AG20443 (cell line): Measurements from ENCODE around the gene HCFC1R1.
"Not testable (repeated sequence)": the region's sequence is repeated elsewhere in the genome, so short reads cannot be mapped to it uniquely, and the experiment has no call there.

ENCODE experiments used
- DNase-seq: peaks from one replicate; pipeline ENCODE4 v3.0.0; 2012; ENCODE audit warnings: low spot score, mixed read lengths

The HCFC1R1 gene

GRCh38 chr16:3057181-3058138, 33.7 kb upstream of the HCFC1R1 start:
- DNase-seq: no peak

DNA sequence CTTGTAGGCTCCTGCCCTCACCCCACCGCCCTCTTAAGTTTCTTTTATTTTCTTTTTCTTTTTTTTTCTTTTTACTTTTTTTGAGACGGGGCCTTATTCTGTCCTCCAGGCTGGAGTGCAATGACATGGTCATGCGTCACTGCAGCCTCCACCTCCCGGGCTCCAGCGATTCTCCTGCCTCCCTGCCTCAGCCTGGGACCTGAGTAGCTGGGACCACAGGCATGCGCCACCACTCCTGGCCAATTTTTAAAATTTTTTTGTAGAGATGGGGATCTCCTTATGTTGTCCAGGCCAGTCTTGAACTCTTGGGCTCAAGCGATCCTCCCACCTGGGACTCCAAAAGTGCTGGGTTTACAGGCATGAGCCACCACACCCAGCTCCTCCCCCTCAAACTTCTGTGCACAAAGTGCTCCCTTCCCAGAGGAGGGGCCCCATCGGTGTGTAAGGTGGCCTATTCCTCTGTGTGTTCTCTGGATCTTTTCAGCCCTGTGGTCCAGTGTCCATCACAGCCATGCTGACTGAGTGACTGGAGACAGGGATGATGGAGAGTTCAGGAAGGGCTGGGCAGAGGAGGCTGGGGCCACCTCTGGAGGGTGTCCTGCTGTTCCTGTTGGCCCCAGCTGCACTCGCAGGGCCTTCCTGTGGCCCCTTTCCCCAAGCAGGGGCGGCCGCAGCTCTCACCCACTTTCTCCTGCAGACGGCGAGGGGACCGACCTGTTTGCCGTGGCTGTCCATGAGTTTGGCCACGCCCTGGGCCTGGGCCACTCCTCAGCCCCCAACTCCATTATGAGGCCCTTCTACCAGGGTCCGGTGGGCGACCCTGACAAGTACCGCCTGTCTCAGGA, 32.8 kb upstream of the HCFC1R1 start:
- DNase-seq: no peak

GRCh38 chr16:3055734-3056115, 32.0 kb upstream of the HCFC1R1 start:
- DNase-seq: not testable (repeated sequence)

DNA sequence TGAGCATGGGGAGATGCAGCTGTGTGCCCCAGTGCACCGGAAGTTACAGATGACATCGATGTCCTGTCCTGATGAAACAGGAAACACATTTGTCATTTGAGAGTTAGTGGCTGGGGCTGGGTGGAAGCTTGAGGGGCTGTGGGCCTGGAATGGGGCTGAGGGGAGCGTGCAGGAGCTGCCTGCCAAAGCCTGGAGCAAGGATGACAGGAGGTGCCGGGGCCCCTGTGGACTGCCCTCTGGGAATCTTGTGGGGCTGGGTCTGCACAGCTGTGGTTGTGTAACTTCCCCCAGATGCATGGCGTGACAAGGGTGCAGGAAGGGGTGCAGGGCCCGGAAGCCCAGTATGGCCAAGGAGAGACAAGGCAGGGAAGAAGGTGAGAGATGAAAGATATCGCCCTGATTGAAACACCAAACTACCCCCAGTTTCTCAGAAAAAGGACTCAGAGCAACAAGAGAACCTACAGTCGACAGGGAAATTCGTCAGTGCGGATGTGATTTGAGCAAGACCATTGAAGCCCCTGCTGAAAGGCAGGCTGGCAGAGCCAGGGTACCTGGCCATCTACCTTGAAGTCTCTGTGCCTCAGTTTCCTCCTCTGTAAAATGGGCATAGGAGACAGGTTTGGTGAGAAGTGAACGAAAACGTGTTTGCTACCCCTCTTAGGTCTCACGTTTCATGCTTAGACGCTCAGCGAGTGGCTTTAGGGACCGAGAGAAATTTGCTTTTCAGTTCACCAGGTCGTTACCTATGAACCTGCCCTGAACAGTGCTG, 31.4 kb upstream of the HCFC1R1 start:
- no peak for DNase-seq

DNA sequence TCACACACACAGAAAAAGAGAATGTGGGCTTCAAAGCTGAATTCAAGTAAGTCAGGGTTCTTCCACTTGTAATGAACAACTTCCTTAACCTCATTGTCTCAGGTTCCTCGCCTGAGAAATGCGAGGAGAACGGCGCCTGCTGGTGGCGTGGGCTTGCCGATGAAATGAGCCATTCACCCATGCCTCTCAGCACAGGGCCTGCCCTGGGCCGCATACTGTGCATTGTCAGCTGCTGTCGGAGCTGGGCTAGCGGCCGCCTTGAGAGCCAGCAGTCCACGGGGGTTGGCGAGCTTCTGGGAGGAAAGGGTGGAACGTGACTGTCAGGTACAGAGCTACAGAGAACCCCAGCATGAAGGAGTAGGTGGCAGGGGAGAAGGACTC, 29.6 kb upstream of the HCFC1R1 start:
- DNase-seq: not testable (repeated sequence)

GRCh38 chr16:3052571-3053329, 29.0 kb upstream of the HCFC1R1 start:
- not testable (repeated sequence) for DNase-seq

DNA sequence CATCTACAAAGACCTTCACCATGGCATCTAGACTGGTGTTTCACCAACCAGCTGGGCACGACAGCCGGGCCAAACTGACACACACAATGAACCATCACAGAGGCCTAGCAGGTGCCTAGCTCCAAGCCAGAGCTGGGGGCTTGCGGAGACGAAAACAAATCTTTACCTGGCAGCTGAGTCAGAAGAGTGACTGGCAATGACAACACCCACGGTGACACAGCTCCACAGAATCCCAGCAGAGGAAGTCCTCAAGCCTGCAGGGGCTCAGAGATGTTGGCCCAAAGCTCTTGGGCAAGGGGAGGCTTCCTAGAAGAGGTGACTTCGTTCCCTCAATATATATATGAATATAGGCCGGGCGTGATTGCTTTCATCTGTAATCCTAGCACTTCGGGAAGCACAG, 27.8 kb upstream of the HCFC1R1 start:
- DNase-seq: no peak

- no peak for DNase-seq
Observed at GRCh38 chr16:3051009-3051408, 27.3 kb upstream of the HCFC1R1 start.

DNA sequence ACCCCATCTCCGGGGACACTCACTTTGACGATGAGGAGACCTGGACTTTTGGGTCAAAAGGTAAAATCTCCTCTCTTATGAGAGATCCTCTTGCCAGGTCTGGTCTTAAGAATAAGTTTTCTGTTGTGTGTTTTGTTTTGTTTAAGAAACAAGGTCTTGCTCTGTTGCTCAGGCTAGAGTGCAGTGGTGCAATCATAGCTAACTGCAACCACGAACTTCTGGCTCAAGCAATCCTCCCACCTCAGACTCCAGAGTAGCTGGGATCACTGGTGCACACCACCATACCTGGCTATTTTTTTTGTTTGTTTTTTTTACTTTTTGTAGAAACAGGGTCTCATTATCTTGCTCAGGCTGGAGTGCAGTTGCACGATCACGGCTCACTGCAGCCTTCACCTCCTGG, 26.7 kb upstream of the HCFC1R1 start:
- DNase-seq: no peak

DNA sequence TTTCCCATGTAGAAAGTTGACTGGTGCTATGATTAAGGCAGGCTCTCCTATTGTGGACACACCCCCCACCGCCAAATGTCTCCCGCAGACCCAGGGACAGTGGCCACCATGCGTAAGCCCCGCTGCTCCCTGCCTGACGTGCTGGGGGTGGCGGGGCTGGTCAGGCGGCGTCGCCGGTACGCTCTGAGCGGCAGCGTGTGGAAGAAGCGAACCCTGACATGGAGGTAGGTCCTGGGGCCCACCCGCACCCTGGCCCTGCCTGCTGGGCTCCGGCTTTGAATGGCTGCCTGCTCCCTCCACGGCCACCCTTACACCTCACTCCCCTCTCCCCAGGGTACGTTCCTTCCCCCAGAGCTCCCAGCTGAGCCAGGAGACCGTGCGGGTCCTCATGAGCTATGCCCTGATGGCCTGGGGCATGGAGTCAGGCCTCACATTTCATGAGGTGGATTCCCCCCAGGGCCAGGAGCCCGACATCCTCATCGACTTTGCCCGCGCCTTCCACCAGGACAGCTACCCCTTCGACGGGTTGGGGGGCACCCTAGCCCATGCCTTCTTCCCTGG, 26.3 kb upstream of the HCFC1R1 start:
- no peak for DNase-seq

DNA sequence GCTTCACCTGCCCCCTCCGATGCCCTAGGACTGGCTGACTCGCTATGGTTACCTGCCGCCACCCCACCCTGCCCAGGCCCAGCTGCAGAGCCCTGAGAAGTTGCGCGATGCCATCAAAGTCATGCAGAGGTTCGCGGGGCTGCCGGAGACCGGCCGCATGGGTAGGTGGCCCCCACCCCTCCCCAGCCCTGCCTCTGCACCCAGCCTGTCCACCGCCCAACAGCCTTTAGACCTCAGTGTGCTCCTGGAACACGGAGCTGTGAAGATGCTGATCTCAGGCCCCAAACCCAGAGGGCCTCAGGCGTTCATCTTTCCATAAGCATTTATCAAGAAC, 23.6 kb upstream of the HCFC1R1 start:
- no peak for DNase-seq

DNA sequence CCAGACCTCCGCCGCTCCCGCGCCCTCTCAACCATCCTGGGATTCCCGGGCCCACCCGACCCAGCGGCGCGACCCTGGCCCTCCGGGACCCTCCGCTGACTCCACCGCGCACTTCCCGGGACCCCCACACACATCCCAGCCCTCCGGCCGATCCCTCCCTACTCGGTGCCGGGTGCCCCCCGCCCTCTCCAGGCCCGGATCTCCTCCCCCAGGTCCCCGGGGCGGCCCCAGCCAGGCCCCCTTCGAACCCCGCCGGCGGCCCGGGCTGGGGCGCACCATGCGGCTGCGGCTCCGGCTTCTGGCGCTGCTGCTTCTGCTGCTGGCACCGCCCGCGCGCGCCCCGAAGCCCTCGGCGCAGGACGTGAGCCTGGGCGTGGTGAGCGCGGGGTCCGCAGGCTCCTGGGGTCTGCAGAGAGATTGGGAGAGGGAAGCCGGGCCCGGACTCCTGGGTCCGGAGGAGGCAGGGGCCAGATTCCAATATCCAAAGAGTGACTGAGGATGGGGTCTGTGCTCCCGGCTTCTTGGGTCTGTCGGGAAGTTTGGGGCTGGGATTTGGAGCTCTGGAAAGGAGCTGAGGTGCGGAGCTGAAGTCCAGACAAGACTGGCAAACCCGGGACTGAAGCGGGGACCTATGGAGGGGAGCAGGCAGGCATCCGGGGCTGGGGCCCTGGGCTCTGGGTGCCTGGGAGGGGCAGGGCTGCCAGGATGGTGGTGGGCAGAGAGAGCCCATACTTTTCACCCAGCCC, 23.1 kb upstream of the HCFC1R1 start:
- DNase-seq: no peak

DNA sequence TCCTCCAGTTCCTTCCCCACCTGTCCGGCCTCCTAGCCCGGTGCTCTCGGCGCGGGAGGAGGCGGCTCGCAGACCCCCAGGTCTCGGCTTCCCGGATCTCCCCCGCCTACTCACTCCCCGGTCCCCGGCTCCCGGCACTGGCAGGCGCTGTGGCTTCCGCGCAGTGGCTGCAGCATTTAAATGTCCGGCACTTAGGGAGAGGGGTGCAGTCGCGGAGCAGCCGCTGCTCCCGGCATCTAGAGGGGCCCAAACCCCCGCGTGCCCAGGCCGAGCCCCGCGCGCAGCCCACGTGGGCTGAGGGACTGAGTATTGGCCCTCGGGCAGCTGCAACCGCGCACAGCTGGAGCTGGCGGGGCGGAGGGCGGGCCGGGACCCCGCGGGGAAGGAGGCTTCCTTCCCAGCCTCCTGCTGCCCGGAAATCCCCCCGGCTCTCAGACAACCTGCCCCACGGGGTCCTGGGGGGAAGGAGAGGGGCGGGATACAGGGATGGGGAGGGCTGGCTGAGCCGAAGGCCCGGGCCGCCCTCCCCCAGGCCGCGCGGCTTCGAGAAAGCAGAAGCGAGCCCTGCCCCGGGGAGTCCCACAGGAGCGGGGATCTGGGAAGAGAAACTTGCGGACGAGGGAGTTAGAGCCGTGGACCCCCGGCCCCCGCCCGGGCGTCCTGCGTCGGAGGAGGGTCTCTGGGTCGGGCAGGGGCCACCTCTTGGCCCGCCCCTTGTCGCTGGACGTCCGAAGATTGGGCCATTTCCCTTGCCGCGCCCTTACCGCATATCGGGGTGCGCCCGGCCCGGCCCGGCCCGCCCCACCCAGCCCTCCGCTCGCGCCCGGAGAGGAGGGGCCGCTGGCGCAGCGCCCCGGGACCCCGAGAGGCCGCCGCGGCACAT, 22.3 kb upstream of the HCFC1R1 start, which contains the start of gene MMP25:
MMP25 (plus strand) TSS at position 804 of the 883 bp plus-strand sequence. CDS start 357 bp downstream, outside the sequence.
- DNase-seq: no peak

GRCh38 chr16:3044708-3045107, 21.0 kb upstream of the HCFC1R1 start:
- DNase-seq: no peak

GRCh38 chr16:3042376-3042775, 18.6 kb upstream of the HCFC1R1 start:
- DNase-seq: no peak

DNA sequence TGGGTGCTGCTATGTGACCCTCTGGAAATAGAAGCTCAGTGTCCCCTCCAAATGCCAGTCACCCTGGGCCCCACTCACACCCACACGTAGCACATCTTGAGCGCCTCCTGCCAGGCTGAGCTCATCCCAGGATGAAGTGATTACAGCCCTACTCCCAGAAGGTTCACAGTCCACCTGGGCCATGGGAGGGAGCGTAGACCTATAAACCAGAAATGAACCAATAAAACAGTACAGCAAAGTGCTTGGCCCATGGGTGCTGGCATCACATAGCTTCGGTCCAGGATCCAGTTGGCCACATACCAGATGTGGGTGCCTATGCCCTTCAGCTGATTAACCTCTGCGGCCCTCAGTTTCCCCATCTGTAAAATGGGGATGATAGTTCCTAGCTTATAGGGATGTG, 15.2 kb upstream of the HCFC1R1 start:
- DNase-seq: no peak

GRCh38 chr16:3038256-3038655, 14.5 kb upstream of the HCFC1R1 start:
- no peak for DNase-seq

DNA sequence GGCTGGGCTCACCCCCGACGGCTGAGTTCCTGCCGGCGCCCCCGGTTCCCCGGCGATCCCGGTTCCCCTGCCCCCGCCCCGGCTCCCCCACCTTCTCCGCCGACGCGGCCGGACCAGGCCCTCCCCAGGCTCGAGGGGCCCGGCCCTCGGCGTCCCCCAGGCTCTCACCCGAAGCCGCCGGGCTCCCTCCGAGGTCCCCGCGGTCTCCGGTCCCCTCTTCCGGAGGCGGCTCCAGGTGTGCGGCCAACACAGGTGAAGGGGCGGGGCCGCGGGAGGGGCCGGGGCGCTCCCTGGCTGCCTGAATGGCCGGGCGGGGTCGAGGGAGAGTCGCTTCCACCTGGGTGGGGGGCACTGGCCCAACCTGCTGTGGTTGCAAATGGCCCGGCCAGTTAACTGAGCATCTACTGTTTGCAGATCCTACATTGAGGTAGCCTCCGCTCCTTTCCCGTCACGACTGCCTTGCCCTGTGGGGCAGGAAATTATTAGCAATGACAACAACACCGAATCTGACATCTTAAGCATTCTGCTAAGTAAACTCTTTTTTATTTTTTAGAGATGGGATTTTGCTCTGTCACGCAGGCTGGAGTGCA, 13.1 kb upstream of the HCFC1R1 start, which contains the start of gene BICDL2:
BICDL2 (minus strand) TSS at position 219 of the 590 bp plus-strand sequence. CDS start 1,448 bp downstream, outside the sequence.
- no peak for DNase-seq
